HCT116 (cell line): ENCODE results near the gene RPL39L.

Experiments used
- EGR1 ChIP-seq: IDR thresholded peaks from 2 replicates; pipeline ENCODE4 v1.6.1; 2012; ENCODE audit warnings: low read depth
- EZH2 ChIP-seq: fragments of 200-600 bp; sonication (generic); IDR thresholded peaks from 2 replicates; pipeline ENCODE4 v1.6.1; 2017; ENCODE audit warnings: antibody characterized with exemption, mixed run types
- FOSL1 ChIP-seq: IDR thresholded peaks from 2 replicates; pipeline ENCODE4 v1.6.1; 2012; ENCODE audit warnings: low read depth
- JUND ChIP-seq: IDR thresholded peaks from 2 replicates; pipeline ENCODE4 v1.6.1; 2012
- POLR2A ChIP-seq: IDR thresholded peaks from 2 replicates; pipeline ENCODE4 v1.7.0; 2011; ENCODE audit warnings: borderline replicate concordance; ENCODE audit not compliant: insufficient read depth, insufficient read length; ENCODE audit errors: extremely low read depth
- POLR2AphosphoS5 ChIP-seq: IDR thresholded peaks from 2 replicates; pipeline ENCODE4 v1.6.1; 2011; ENCODE audit warnings: mild to moderate bottlenecking, low read depth, low read length, moderate library complexity
- RAD21 ChIP-seq: IDR thresholded peaks from 2 replicates; pipeline ENCODE4 v1.6.1; 2012; ENCODE audit warnings: low read depth, mild to moderate bottlenecking
- SRF ChIP-seq: IDR thresholded peaks from 2 replicates; pipeline ENCODE4 v1.6.1; 2012; ENCODE audit warnings: low read depth
- ZBTB33 ChIP-seq: IDR thresholded peaks from 2 replicates; pipeline ENCODE4 v1.6.1; 2011; ENCODE audit warnings: mild to moderate bottlenecking, low read length, moderate library complexity; ENCODE audit not compliant: insufficient replicate concordance; ENCODE audit errors: extremely low read depth
- ZFX ChIP-seq: fragments of 450-650 bp; IDR thresholded peaks from 2 replicates; pipeline ENCODE4 v1.6.1; 2017
- TF ChIP-seq, protein P1 (sequence below), 3 experiments: fragments of 200-600 bp in 1 of 3; sonication (generic) in 1 of 3; IDR thresholded peaks in 2 of 3; conservative IDR thresholded peaks in 1 of 3; 2 replicates each; pipeline ENCODE4 v1.5.1; 2012 to 2017; ENCODE audit warnings: low read depth in 2 of 3, low read length in 2 of 3, antibody characterized with exemption in 1 of 3, borderline replicate concordance in 1 of 3, control low read depth in 1 of 3, mild to moderate bottlenecking in 1 of 3, mixed read lengths in 1 of 3, mixed run types in 1 of 3, moderate library complexity in 1 of 3; ENCODE audit not compliant: insufficient read depth in 1 of 3
- TF ChIP-seq, protein P2 (sequence below): IDR thresholded peaks from 2 replicates; pipeline ENCODE4 v1.6.1; 2012; ENCODE audit warnings: low read depth

GRCh38 chr3:187085933-187086332, 53.4 kb downstream of the RPL39L start:
- TF ChIP-seq POLR2A (no peak), RAD21 (no peak), EZH2 (no peak), SRF (no peak), ZBTB33 (no peak), FOSL1 (no peak), ZFX (no peak), JUND (no peak), POLR2AphosphoS5 (no peak), EGR1 (no peak)
- TF ChIP-seq, protein P1, sequence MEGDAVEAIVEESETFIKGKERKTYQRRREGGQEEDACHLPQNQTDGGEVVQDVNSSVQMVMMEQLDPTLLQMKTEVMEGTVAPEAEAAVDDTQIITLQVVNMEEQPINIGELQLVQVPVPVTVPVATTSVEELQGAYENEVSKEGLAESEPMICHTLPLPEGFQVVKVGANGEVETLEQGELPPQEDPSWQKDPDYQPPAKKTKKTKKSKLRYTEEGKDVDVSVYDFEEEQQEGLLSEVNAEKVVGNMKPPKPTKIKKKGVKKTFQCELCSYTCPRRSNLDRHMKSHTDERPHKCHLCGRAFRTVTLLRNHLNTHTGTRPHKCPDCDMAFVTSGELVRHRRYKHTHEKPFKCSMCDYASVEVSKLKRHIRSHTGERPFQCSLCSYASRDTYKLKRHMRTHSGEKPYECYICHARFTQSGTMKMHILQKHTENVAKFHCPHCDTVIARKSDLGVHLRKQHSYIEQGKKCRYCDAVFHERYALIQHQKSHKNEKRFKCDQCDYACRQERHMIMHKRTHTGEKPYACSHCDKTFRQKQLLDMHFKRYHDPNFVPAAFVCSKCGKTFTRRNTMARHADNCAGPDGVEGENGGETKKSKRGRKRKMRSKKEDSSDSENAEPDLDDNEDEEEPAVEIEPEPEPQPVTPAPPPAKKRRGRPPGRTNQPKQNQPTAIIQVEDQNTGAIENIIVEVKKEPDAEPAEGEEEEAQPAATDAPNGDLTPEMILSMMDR (IDR thresholded peaks at IDR 0.05 in 2 of 3, conservative IDR thresholded peaks at IDR 0.05 in 1 of 3; ENCODE audit: borderline replicate concordance in 1 of 3, insufficient read depth in 1 of 3, low read depth in 2 of 3, low read length in 2 of 3): no peak
- TF ChIP-seq, protein P2, sequence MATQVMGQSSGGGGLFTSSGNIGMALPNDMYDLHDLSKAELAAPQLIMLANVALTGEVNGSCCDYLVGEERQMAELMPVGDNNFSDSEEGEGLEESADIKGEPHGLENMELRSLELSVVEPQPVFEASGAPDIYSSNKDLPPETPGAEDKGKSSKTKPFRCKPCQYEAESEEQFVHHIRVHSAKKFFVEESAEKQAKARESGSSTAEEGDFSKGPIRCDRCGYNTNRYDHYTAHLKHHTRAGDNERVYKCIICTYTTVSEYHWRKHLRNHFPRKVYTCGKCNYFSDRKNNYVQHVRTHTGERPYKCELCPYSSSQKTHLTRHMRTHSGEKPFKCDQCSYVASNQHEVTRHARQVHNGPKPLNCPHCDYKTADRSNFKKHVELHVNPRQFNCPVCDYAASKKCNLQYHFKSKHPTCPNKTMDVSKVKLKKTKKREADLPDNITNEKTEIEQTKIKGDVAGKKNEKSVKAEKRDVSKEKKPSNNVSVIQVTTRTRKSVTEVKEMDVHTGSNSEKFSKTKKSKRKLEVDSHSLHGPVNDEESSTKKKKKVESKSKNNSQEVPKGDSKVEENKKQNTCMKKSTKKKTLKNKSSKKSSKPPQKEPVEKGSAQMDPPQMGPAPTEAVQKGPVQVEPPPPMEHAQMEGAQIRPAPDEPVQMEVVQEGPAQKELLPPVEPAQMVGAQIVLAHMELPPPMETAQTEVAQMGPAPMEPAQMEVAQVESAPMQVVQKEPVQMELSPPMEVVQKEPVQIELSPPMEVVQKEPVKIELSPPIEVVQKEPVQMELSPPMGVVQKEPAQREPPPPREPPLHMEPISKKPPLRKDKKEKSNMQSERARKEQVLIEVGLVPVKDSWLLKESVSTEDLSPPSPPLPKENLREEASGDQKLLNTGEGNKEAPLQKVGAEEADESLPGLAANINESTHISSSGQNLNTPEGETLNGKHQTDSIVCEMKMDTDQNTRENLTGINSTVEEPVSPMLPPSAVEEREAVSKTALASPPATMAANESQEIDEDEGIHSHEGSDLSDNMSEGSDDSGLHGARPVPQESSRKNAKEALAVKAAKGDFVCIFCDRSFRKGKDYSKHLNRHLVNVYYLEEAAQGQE: no peak
